Skin of body (tissue), 2 donors: Measurements from ENCODE around the gene ZBTB7C. TPM values are rescaled to one million over a fixed set of nuclear protein-coding genes. Genes with fewer than 3 reads are reported as not detected.

Source experiments
- DNase-seq: peaks from one replicate; lab custom pipeline; 2025; lab: John Stamatoyannopoulos, UW
- total RNA-seq: library from RNA; depleted of rRNA; stranded (reverse); fragments of >200 nt; gene quantifications from one replicate; pipeline ENCODE4 v1.2.3, GENCODE V29; 2014

ZBTB7C gene
- total RNA-seq, 1 donor from 2014 or later, result 6.3 TPM

GRCh38 chr18:48151421-48152065 is 257.6 kb downstream of the ZBTB7C start:
- DNase-seq, result no peak

DNA sequence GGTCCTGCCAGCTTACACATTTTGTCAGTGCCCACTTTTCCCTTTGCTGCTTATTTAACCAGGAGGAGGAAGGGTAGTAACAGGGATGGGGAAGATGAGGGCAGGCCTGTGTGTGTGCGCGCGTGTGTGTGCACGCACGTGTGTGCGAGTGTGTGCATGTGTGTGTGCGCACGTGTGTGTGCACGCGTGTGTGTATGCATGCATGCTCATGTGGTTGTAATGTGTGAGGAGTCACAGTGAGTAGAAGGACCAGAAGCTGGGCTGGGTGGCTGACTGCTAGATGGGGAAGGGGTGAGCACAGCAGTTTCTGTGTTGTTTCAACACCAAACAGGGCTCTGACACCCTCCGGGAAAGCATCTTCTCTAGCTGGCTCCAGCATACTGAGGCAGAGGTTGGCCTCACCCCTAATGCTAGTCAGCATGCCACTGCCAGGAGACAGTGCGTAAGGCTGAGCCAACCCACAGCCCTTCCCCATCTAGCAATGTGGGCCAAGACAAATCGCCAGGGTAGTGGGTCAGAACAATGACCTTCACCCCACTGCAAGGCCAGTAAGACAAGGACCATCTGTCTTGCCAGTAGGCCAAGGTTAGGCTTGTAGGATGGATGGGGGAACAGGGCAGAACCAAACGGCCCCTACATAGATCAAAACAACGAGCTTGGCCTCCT is 260.0 kb downstream of the ZBTB7C start:
- no peak for DNase-seq

DNA sequence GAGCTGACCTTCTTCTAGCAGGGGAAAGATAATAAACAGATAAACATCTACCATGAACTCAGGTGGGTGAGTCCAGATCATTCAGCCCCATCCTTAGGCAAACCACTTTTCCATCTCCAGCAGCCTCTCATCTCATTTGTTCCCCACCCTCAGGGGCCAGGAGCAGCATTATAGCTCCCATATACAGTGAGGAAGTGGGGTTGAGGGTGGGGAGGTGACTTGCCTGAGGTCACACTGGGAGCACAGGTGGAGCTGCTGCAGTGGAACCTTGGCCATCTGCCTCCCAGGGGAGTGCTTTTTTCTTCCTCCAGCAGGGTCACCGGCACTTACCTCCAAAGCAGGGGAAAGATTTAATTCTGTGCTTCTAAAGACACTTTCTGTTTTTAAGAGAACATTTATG is 266.2 kb downstream of the ZBTB7C start:
- no peak for DNase-seq

DNA sequence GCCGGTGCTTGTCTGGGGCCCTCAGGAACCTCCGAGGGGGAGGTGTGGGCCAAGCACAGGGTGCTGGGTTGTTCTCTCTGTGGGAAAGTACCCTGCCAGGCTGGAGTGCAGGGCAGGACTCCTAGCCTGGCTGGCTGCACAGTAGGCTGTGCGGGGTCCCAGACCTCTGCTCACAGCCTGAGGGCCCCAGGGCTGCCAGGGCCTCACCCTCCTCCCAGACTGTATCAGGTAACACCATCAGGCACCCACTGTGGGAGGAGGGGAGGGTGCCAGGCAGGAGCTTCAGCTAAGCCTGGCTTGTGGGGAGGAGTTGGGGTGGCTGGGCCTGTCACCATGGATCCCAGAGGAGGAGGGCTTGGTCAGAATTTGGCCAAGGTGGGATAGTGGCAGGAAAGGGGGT is 266.8 kb downstream of the ZBTB7C start:
- DNase-seq, result no peak

DNA sequence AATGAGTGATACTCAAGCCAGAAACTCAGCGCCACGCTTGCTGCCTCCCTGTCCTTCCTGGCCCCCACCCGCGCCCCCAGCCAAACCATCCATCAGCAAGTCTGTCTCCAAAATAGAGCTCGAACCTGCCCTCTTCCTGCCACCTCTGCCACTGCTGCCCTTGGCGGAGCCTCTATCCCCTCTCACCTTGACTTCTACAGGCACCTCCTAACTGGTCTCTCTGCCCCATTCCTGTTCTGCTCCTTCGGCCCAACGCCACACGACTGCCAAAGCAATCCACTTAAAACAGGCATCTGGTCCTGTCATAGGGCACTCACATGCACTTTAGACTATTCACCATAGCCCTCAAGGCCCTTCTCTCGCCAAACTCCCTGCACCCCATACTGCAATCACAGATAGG is 268.5 kb downstream of the ZBTB7C start:
- no peak for DNase-seq

DNA sequence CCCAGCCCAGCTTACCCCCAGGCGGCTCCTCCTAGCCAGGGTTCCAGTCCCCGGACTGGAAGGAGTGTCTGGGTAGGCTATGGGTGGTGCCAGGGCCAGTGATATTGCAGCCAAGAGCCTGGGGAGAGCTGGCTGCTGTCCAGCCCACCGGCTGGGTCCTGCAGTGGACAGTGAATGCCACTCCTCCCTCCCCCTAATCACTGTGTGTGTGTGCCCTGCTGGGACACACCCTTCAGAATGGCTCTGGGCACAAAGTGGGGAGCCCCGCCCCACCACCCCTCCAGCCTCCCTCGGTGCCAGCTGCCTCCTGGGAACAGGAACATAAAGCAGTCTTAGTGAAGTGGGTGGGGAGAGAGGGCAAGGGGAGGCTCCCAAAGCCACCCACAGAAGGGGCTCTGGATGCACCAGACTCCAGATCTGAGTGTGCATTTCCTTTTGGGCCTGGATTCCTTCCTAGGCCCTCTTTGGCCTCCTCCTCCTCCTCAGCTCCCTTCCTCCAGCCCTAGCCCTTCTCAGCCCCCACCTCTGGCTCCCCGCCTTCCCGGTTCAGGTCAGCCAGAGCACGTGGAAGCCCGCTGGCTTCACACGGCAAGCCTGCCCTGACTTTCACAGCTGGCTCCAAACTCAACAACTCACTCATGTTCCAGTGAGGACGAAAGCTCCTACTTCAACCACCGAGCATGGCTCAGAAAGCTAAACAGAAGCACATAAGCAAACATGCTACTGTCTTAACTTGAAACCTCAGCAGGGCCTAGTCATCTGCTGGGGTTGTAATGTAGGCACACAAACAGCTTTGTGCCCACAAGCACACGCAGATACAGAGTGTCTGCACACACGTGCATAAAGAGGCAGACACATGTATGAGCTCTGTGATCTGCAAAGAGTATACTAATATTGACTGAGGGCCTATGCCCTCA is 269.5 kb downstream of the ZBTB7C start:
- no peak for DNase-seq

- no peak for DNase-seq
Measured at GRCh38 chr18:48138660-48139430, 270.3 kb downstream of the ZBTB7C start.

DNA sequence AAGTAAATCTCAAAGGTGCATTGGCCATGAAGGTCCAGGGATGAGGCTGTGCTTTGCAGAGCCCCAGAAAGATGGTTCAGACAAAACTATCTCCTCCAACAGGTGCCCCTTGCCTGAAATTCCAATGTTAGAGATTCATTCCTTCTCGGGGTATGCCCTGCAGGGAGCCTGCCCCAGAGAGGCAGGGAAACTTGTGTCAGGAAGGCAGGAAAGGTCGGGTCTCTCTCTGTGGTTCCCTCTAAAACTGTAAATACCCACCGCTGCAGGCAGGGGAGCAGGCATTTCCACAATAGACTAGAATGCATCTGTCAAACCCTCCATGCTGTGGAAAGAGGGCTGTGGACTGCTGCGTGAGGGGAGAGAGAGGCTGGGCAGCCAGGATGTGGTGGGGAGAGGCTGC is 271.0 kb downstream of the ZBTB7C start:
- no peak for DNase-seq

DNA sequence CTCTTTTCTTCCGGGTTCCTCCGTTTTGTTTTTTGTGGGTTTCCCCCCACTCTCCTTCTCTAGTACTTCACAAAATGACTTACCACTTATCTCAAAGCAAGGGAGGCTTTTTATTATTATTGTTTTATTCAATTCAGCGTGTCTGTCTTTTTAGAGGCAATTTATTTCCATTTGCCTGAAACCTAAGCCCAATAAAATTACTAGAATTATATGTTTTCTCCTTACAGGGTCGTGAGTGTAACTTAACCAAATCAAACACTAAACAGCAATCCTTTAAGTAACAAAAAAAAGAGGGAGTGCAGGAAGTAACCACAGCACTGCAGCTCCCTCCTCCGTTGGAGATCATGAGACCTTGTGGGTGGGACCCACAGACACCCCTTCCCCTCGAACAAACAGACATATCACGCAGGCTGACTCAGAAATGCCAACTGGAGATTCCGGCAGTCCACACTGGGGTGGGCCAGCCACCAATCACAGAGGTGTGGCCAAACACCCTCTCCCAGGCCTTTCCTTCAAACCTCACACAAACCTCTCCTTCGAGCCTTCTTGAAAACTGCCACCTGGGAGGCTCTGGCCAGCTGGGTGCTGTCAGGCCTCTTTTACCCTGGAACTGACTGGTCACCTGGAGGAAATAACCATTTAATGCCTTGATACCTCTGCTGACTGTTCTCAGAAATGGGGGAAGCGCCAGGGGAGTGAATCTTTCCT is 271.7 kb downstream of the ZBTB7C start:
- no peak for DNase-seq

DNA sequence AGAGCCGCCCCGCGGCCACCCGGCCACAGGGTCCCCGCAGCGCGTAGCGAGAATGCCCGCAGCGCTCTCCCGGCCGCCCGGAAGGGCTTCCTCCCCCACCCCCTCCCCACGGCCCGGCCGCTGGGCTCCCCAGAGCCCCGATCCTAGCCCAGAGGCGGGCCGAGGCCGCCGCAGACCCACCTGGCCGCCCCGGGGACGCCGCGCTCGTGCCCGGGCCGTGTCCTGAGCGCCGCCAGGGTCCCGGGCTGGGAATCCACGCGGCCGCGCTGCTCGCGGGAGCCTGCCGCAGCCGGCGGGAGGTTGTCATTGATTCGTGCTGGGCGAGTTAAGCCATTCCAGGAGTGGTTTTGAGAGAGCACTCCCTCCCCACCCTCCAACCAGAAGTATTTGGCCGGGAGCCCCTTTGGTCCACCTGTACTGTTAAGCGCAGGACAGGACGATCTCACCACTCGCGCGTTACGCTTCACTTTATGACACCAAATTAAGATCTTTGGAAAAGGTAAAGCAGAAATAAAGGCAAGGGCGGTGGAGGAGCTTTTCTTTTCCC is 272.3 kb downstream of the ZBTB7C start:
- DNase-seq, result no peak

- no peak for DNase-seq
Measured at GRCh38 chr18:48136051-48136826, 272.9 kb downstream of the ZBTB7C start.

DNA sequence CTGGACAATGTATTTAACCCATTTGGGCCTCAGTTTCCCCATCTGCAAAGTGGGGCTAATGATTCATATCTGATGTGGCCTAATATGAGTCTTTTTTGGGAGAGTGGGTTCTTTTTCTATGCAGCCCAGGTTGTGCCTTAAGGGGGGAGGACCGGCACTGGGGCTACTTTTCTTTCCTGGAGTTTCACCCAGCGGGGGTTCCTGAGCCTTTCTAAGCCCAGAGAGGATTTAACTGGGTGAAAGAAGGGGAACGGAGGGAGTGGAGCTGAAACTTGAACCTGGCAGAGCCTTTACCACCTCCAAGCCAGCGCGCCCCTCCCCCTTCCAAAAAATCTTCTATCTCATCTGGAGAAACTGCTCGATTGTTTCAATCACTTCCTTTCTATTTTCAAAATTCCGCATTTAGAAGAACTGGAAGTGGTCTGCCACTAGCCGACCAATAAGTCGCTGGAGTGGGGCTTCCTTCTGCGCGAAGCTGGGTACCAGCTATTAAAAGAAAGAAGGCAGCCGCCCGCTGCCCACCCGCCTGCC is 273.7 kb downstream of the ZBTB7C start:
- no peak for DNase-seq

- DNase-seq, result no peak
Measured at GRCh38 chr18:48134609-48135008, 274.6 kb downstream of the ZBTB7C start.

DNA sequence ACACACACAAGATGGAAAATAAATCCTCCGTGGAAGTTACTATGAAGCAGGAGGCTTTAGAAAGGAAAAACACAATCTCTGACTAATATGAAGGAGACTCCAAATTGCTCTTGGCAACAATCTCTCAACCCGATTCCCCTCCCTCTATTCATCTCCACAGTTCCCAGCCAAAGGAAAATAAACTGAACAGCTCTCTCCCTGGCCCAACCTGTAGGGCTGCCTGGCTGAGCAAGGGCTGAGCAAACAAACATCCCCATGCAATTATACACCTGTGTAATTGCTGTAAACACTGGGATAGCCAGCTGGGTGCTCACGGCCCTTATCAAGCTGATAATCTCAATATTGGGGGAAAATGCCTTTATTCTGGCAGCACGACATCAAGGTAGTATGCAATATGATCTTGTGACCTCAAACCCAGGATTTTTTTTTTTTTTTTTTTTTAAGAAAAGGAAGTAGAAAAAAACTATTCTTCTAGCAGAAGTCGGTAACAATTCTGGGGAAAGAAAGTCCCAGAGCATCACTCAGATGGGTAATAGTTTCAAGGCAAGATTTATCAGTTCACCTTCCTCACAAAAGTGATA is 275.4 kb downstream of the ZBTB7C start:
- peak; percentile 40 for DNase-seq

- DNase-seq, result no peak
Measured at GRCh38 chr18:48132797-48133655, 276.2 kb downstream of the ZBTB7C start.

- DNase-seq, result no peak
Measured at GRCh38 chr18:48131042-48131441, 278.1 kb downstream of the ZBTB7C start.

- no peak for DNase-seq
Measured at GRCh38 chr18:48129621-48130082, 279.5 kb downstream of the ZBTB7C start.

DNA sequence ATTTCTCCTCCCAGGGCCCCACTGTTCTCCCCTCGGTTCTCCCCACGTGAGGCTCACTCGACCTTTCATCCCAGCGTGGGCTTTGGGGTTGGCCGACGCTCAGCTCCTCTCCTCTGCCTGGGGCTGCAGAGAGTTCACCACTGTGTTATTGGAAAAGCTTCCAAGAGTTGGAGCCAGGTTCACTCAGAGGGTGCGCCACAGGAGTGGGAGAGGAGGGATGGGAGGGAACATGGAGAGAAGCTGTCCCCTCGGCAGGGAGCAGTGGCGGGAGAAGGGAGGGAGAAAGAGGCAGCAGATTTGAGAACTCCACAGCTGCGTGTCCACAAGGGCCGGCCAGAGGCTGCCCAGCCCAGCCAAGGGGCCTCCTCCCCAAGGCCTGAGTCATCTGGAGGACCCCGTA is 281.6 kb downstream of the ZBTB7C start:
- no peak for DNase-seq
